ENCODE measurements around the gene MGRN1.

Gene MGRN1

GRCh38 chr16:4673387-4674046 is 48.9 kb downstream of the MGRN1 start:
- no peak for TF ChIP-seq CTCF (IDR thresholded peaks at IDR 0.05; ENCODE audit: low read length, missing control alignments)
- no peak for DNase-seq (ENCODE audit: low read depth)
- H3K4me3 ChIP-seq (replicated peaks; ENCODE audit: low read depth, low read length): no peak overlapping the region

GRCh38 chr16:4674926-4675530 is 50.4 kb downstream of the MGRN1 start:
- DNase-seq (ENCODE audit: low read depth): no peak
- no peak overlapping the region for H3K4me3 ChIP-seq (replicated peaks; ENCODE audit: low read depth, low read length)
- no peak for TF ChIP-seq CTCF (IDR thresholded peaks at IDR 0.05; ENCODE audit: low read length, missing control alignments)

GRCh38 chr16:4675864-4676786 is 51.5 kb downstream of the MGRN1 start:
- no peak for DNase-seq (ENCODE audit: low read depth)
- no peak overlapping the region for H3K4me3 ChIP-seq (replicated peaks; ENCODE audit: low read depth, low read length)
- TF ChIP-seq CTCF (IDR thresholded peaks at IDR 0.05; ENCODE audit: low read length, missing control alignments): no peak

- no peak for DNase-seq (ENCODE audit: low read depth)
- no peak overlapping the region for H3K4me3 ChIP-seq (replicated peaks; ENCODE audit: low read depth, low read length)
- TF ChIP-seq CTCF (IDR thresholded peaks at IDR 0.05; ENCODE audit: low read length, missing control alignments): no peak
These were observed 52.2 kb downstream of the MGRN1 start for GRCh38 chr16:4676831-4677230.

DNA sequence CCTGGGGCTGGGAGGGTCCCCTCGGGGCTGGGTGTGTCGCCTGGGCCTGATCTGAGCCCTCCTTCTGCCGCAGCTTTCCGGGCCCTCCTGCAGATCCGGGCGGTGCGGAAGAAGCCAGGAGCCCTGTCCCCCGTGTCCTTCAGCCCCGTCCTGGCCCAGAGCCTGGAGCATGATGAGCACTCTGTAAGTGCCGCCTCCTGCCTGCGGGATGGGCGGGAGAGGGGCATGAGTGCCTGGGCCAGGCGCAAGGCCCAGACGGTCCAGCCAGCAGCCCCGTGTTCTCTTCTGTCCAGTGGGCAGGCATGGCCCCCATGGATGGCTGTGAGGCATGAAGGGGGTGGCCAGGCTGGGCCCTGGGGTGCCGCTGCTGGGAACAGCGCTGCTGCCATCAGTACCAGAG is 52.8 kb downstream of the MGRN1 start:
- no peak for DNase-seq (ENCODE audit: low read depth)
- no peak overlapping the region for H3K4me3 ChIP-seq (replicated peaks; ENCODE audit: low read depth, low read length)
- no peak for TF ChIP-seq CTCF (IDR thresholded peaks at IDR 0.05; ENCODE audit: low read length, missing control alignments)

- H3K4me3 ChIP-seq (replicated peaks; ENCODE audit: low read depth, low read length): no peak overlapping the region
- TF ChIP-seq CTCF (IDR thresholded peaks at IDR 0.05; ENCODE audit: low read length, missing control alignments): no peak
- no peak for DNase-seq (ENCODE audit: low read depth)
These were observed 53.4 kb downstream of the MGRN1 start for GRCh38 chr16:4677994-4678393.

Data from fibroblast of pulmonary artery (primary cell).